GM12875 (cell line): Measurements from ENCODE around the gene PI4KA.

Experiments
- H3K4me3 ChIP-seq: one replicate; pipeline ENCODE4 v1.5.1; 2011; ENCODE audit warnings: low read depth, low read length, control low read depth
- TF ChIP-seq, protein P1 (sequence below): IDR thresholded peaks from 2 replicates; pipeline ENCODE4 v1.5.1; 2011; ENCODE audit warnings: low read depth, mild to moderate bottlenecking, control low read depth, inconsistent platforms, low read length, moderate library complexity, borderline replicate concordance; ENCODE audit not compliant: insufficient read depth

PI4KA gene

DNA sequence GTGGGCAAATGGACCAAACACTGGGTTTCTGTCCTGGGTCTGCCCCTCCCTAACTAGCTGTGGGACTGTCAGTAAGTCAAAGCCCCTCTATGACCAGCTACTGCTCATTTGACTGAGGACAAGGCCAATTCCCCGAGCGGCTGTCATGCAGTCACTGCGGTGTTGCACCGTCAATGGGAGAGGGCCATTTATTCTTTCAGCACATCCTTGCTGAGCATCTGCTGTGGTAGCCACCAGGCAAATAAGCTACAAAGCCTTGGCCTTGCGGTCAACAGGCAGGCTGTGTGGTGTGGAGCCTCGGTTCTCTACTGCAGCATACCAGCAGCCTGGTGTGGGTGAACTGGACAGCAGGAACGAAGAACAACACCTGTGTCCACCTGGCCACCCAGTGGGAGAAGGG is 110.5 kb downstream of the PI4KA start:
- TF ChIP-seq, protein P1, sequence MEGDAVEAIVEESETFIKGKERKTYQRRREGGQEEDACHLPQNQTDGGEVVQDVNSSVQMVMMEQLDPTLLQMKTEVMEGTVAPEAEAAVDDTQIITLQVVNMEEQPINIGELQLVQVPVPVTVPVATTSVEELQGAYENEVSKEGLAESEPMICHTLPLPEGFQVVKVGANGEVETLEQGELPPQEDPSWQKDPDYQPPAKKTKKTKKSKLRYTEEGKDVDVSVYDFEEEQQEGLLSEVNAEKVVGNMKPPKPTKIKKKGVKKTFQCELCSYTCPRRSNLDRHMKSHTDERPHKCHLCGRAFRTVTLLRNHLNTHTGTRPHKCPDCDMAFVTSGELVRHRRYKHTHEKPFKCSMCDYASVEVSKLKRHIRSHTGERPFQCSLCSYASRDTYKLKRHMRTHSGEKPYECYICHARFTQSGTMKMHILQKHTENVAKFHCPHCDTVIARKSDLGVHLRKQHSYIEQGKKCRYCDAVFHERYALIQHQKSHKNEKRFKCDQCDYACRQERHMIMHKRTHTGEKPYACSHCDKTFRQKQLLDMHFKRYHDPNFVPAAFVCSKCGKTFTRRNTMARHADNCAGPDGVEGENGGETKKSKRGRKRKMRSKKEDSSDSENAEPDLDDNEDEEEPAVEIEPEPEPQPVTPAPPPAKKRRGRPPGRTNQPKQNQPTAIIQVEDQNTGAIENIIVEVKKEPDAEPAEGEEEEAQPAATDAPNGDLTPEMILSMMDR, result no peak

DNA sequence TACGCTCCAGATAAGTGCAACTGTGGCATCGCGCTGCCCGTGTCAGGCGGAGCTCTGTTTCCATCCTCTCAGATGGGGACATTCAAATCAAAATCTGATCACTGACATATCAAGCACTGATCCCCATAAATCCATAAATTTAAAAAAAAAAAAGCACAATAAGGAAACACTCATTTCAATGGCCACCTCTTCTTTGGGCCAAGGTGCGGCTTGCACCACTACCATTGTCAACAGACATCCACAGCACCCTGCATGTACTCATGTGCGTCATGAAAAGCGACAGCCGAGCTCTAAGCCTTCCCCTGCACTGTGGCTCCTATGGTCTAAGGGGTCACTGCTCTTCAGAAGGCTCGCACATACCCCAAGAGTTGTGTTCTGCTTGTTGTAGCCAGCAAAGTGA is 111.4 kb downstream of the PI4KA start:
- H3K4me3 ChIP-seq, result no peak overlapping the region
- TF ChIP-seq, protein P1, result no peak

More for the DNA sequence above, 110.5 kb downstream of the PI4KA start:
- no peak overlapping the region for H3K4me3 ChIP-seq

- TF ChIP-seq, protein P1, result no peak
- H3K4me3 ChIP-seq, result no peak overlapping the region
These were observed 112.0 kb downstream of the PI4KA start for GRCh38 chr22:20746431-20747189.

DNA sequence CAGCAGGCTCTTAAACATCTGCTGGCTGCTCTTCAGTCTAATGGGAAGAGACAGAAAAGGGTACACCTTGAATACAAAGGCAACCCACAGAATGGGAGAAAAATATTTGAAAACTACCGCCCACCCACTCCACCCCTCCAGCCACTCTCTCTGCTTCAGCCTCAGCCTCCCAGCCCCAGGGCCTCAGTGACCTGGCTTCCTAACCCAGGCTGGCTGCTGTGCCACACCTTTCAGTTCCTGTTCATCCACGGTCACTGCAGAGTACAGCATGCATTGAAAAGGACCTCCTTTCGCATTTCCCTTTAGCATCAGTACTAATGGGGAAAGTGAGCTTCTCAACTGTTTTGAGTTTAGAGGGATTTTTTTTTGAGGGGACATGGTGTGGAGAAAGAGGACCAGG is 113.5 kb downstream of the PI4KA start:
- TF ChIP-seq, protein P1, result no peak
- H3K4me3 ChIP-seq, result no peak overlapping the region

GRCh38 chr22:20744456-20744855 is 114.2 kb downstream of the PI4KA start:
- H3K4me3 ChIP-seq, result no peak overlapping the region
- TF ChIP-seq, protein P1, result no peak

DNA sequence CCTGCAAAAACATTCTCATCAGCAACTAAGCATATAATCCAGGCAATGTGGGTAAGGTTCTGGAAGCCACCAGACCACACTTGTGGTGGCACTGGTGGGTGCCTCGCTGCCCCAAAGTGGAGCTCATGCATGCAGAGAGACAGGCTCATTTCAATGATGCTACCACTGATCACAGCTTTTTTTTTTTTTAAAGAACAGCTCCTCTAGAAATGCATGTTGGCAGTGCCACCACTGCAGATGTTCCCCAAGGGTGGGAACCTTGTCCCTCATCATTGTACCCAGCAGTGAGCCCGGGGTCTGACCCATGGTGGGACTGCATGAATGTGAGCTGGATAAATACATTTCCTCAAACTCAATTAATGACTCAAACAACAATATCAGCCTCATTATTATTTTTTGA is 115.8 kb downstream of the PI4KA start:
- TF ChIP-seq, protein P1, result no peak
- H3K4me3 ChIP-seq, result no peak overlapping the region

GRCh38 chr22:20741634-20742581 is 116.7 kb downstream of the PI4KA start:
- TF ChIP-seq, protein P1, result peak; percentile 57; the same call in 1 of the 2 replicates
- no peak overlapping the region for H3K4me3 ChIP-seq
